Pancreas (tissue), 10 donors: ENCODE results near the gene CPSF7. TPM values are rescaled to one million over a fixed set of nuclear protein-coding genes. Genes with fewer than 3 reads are reported as not detected.

ENCODE experiments used
- ATAC-seq, 4 donors: fragments of 200-7000 bp; cut with Tn5 transposase; one replicate each; pipeline versions ENCODE4 v1.8.0 to v1.9.1; 2020; ENCODE audit warnings: mild to moderate bottlenecking in 4 of 4, moderate library complexity in 4 of 4
- DNase-seq, 6 donors: peaks; one replicate each; pipeline ENCODE4 v3.0.0-alpha.2; 2020
- FAIRE-seq: peaks from 2 replicates; lab custom pipeline; 2012; peaks lifted over from hg19 to GRCh38; lab: Jason Lieb, UNC
- H3K27ac ChIP-seq, 4 donors: fragments of 200-600 bp; sonication (generic); 1 replicate in 3 of 4; 2 replicates in 1 of 4; pipeline versions ENCODE4 v1.5.0 to v1.8.0; 2020
- H3K27me3 ChIP-seq, 4 donors: fragments of 200-600 bp; one replicate each; pipeline ENCODE4 v1.8.0; 2021
- H3K36me3 ChIP-seq, 3 donors: fragments of 200-600 bp; sonication (generic) in 1 of 3; one replicate each; pipeline versions ENCODE4 v1.5.0 to v1.8.0; 2020 to 2021
- H3K4me1 ChIP-seq, 3 donors: fragments of 200-600 bp; one replicate each; pipeline ENCODE4 v1.8.0; 2021
- H3K4me3 ChIP-seq, 4 donors: fragments of 200-600 bp; sonication (generic) in 2 of 4; one replicate each; pipeline versions ENCODE4 v1.5.0 to v1.8.0; 2020 to 2021
- H3K9me3 ChIP-seq, 4 donors: fragments of 200-600 bp; one replicate each; pipeline ENCODE4 v1.8.0; 2021
- CTCF ChIP-seq, 4 donors: fragments of 200-600 bp; sonication (generic) in 3 of 4; IDR thresholded peaks; one replicate each; pipeline versions ENCODE4 v1.5.0 to v1.8.0; 2021; ENCODE audit warnings: antibody characterized with exemption in 4 of 4
- WGBS, 2 donors: extraction: QIAGEN DNeasy Blood & Tissue Kit; methylation state at CpG; one replicate each; pipeline ENCODE4 v1.1.7; 2013; 5-methylcytosine and 5-hydroxymethylcytosine counted together
- intact Hi-C, 3 donors: fragments of 100-400 bp; cut with DNase I; formaldehyde crosslinking; loops; one replicate each; pipeline versions ENCODE4 v1.11.1 to v1.14.2; 2022
- polyA plus RNA-seq, 2 donors: library from polyadenylated mRNA; stranded (reverse); fragments of 200-250 nt; gene quantifications; one replicate each; pipeline ENCODE4 v1.2.3, GENCODE V29; 2013
- total RNA-seq, 6 donors: library from RNA; stranded (reverse); fragmentation: NEBNext Ultra II Directional in 4 of 6; extraction: Animal tissue kit (Norgen Biotek cat#: 25700) in 4 of 6; gene quantifications; one replicate each; pipeline versions ENCODE4 v1.2.1 to v1.2.4, GENCODE V29; 2021 to 2023
- donor health status: healthy with polysubstance abuse.
- donor health status: DM: no; HTN: no; CAD: no; lungs with moderate emphysema.
- donor health status: DM: no; HTN: no; CAD: no.
- donor health status: control.
- donor health status: control.
- donor health status: Bipolar disorder and iron deficiency.
- donor health status: DM: yes; HTN: yes; CAD: no.
- donor health status: DM: no; HTN: no; CAD: no.
- donor health status: DM: no; HTN: no; CAD: no.
- donor health status: DM: yes; HTN: yes; CAD: no.

Gene CPSF7
- total and polyA plus RNA-seq, 8 donors: 25.1 to 60.4 (median 33.5) TPM

- WGBS, 2 donors: 0 to 1% methylated on average over 31 to 37 of the region's 37 CpGs
- FAIRE-seq (no peak), ATAC-seq (peak; percentile 42 to 68 (median 65)), DNase-seq (peak in 1 of 6 donors; percentile 76)
- H3K27me3 ChIP-seq: no peaks in the 10 kb centered on the region
- no peaks in the 10 kb centered on the region for H3K9me3 ChIP-seq
- peak overlapping the region; percentile 86 to 92 (median 88) for H3K27ac ChIP-seq
- H3K36me3 ChIP-seq: peaks cover 0 to 41% (median 12%) of the 10 kb centered on the region in 3 donors
- H3K4me1 ChIP-seq: peaks cover 4 to 23% (median 18%) of the 10 kb centered on the region in 3 donors
- intact Hi-C loops: no loop called here
- TF ChIP-seq CTCF (IDR thresholded peaks at IDR 0.05): no peak
- H3K4me3 ChIP-seq: peak overlapping the region; percentile 60 to 92 (median 88)
Observed at GRCh38 chr11:61429346-61429690, 457 bp downstream of the CPSF7 start.

- H3K27me3 ChIP-seq: no peaks in the 10 kb centered on the region
- no peak for FAIRE-seq
- no peaks in the 10 kb centered on the region for H3K9me3 ChIP-seq
- no peak overlapping the region for H3K27ac ChIP-seq
- intact Hi-C loops: no loop called here
- no peak overlapping the region for H3K4me3 ChIP-seq
- 78 to 79% methylated on average over 1 of the region's 1 CpG for WGBS, 2 donors
- H3K4me1 ChIP-seq: peaks cover 0 to 6% (median 4%) of the 10 kb centered on the region in 3 donors
- no peak for ATAC-seq
- DNase-seq: no peak
- no peak for TF ChIP-seq CTCF (IDR thresholded peaks at IDR 0.05)
- H3K36me3 ChIP-seq: peaks cover 6 to 64% (median 20%) of the 10 kb centered on the region in 3 donors
Observed at GRCh38 chr11:61425367-61426131, 4.2 kb downstream of the CPSF7 start.

GRCh38 chr11:61422226-61422625 is 7.5 kb downstream of the CPSF7 start:
- Histone ChIP-seq H3K4me1 (no peaks in the 10 kb centered on the region), H3K27ac (no peak overlapping the region), H3K4me3 (no peak overlapping the region), H3K27me3 (no peaks in the 10 kb centered on the region), H3K36me3 (peaks cover 12 to 79% (median 31%) of the 10 kb centered on the region in 3 donors), H3K9me3 (no peaks in the 10 kb centered on the region)
- FAIRE-seq (no peak), DNase-seq (no peak), ATAC-seq (no peak)
- 91 to 93% methylated on average over 3 of the region's 3 CpGs for WGBS, 2 donors
- intact Hi-C loops: no loop called here
- no peak for TF ChIP-seq CTCF (IDR thresholded peaks at IDR 0.05)

GRCh38 chr11:61418136-61418535 is 11.6 kb downstream of the CPSF7 start:
- H3K27ac ChIP-seq: no peak overlapping the region
- DNase-seq: no peak
- TF ChIP-seq CTCF (IDR thresholded peaks at IDR 0.05): no peak
- intact Hi-C loops: no loop called here
- no peak for FAIRE-seq
- H3K27me3 ChIP-seq: no peaks in the 10 kb centered on the region
- peaks cover 12 to 78% (median 46%) of the 10 kb centered on the region in 3 donors for H3K36me3 ChIP-seq
- no peak for ATAC-seq
- no peaks in the 10 kb centered on the region for H3K9me3 ChIP-seq
- peaks cover 5% of the 10 kb centered on the region in 3 donors for H3K4me1 ChIP-seq
- no peak overlapping the region for H3K4me3 ChIP-seq

- intact Hi-C loops: no loop called here
- no peak overlapping the region for H3K27ac ChIP-seq
- H3K36me3 ChIP-seq: peaks cover 12 to 82% (median 51%) of the 10 kb centered on the region in 3 donors
- DNase-seq (no peak), FAIRE-seq (no peak), ATAC-seq (no peak)
- peaks cover 5% of the 10 kb centered on the region in 3 donors for H3K4me1 ChIP-seq
- H3K9me3 ChIP-seq: no peaks in the 10 kb centered on the region
- H3K27me3 ChIP-seq: no peaks in the 10 kb centered on the region
- WGBS, 2 donors: 70 to 75% methylated on average over 2 of the region's 2 CpGs
- TF ChIP-seq CTCF (IDR thresholded peaks at IDR 0.05): no peak
- H3K4me3 ChIP-seq: no peak overlapping the region
Observed at GRCh38 chr11:61417670-61418069, 12.1 kb downstream of the CPSF7 start.
